Rectal smooth muscle tissue (tissue), 1 donor: ENCODE results near the gene PIGH.
A peak's percentile ranks its signal among the peaks of the same experiment; 100 is the strongest.

Experiments used
- H3K27ac ChIP-seq: one replicate; pipeline ENCODE4 v1.7.0; 2013; ENCODE audit warnings: low read depth, low read length, inconsistent platforms
- H3K27me3 ChIP-seq: one replicate; pipeline ENCODE4 v1.7.0; 2013; ENCODE audit warnings: low read length; ENCODE audit not compliant: control insufficient read depth, insufficient read depth
- H3K36me3 ChIP-seq: one replicate; pipeline ENCODE4 v1.7.0; 2013; ENCODE audit warnings: low read length; ENCODE audit not compliant: control insufficient read depth, insufficient read depth
- H3K4me1 ChIP-seq: one replicate; pipeline ENCODE4 v1.7.0; 2013; ENCODE audit warnings: low read length; ENCODE audit not compliant: control insufficient read depth, insufficient read depth
- H3K4me3 ChIP-seq: one replicate; pipeline ENCODE4 v1.7.0; 2013; ENCODE audit warnings: low read length
- H3K9ac ChIP-seq: one replicate; pipeline ENCODE4 v1.7.0; 2013; ENCODE audit warnings: low read length

Gene PIGH

GRCh38 chr14:67599698-67600561 lies at the start of gene PIGH:
PIGH (minus strand) TSS chr14:67600268; CDS start chr14:67600203, 65 bp downstream.
- no peaks in the 10 kb centered on the region for H3K27me3 ChIP-seq
- H3K36me3 ChIP-seq: no peaks in the 10 kb centered on the region
- H3K27ac ChIP-seq: peak within 1 kb of the TSS; percentile 94
- peak within 1 kb of the TSS; percentile 86 for H3K9ac ChIP-seq
- H3K4me3 ChIP-seq: peak within 1 kb of the TSS; percentile 89
- no peaks in the 10 kb centered on the region for H3K4me1 ChIP-seq

GRCh38 chr14:67646131-67646530 lies 46.1 kb upstream of the PIGH start:
- peaks cover 3% of the 10 kb centered on the region for H3K36me3 ChIP-seq
- H3K4me3 ChIP-seq: no peak overlapping the region
- no peak overlapping the region for H3K27ac ChIP-seq
- H3K27me3 ChIP-seq: no peaks in the 10 kb centered on the region
- H3K9ac ChIP-seq: no peak overlapping the region
- H3K4me1 ChIP-seq: peaks cover 2% of the 10 kb centered on the region

GRCh38 chr14:67645414-67645813 lies 45.3 kb upstream of the PIGH start:
- Histone ChIP-seq H3K4me1 (peaks cover 2% of the 10 kb centered on the region), H3K27ac (no peak overlapping the region), H3K4me3 (no peak overlapping the region), H3K27me3 (no peaks in the 10 kb centered on the region), H3K9ac (no peak overlapping the region), H3K36me3 (peaks cover 3% of the 10 kb centered on the region)

GRCh38 chr14:67644428-67644827 lies 44.4 kb upstream of the PIGH start:
- Histone ChIP-seq H3K27ac (no peak overlapping the region), H3K4me1 (no peaks in the 10 kb centered on the region), H3K27me3 (no peaks in the 10 kb centered on the region), H3K4me3 (no peak overlapping the region), H3K9ac (no peak overlapping the region), H3K36me3 (no peaks in the 10 kb centered on the region)

GRCh38 chr14:67643713-67644112 lies 43.6 kb upstream of the PIGH start:
- H3K27me3 ChIP-seq: no peaks in the 10 kb centered on the region
- H3K27ac ChIP-seq: no peak overlapping the region
- no peak overlapping the region for H3K4me3 ChIP-seq
- H3K4me1 ChIP-seq: no peaks in the 10 kb centered on the region
- no peaks in the 10 kb centered on the region for H3K36me3 ChIP-seq
- no peak overlapping the region for H3K9ac ChIP-seq

GRCh38 chr14:67641902-67642749 lies 42.1 kb upstream of the PIGH start:
- no peak overlapping the region for H3K4me3 ChIP-seq
- no peaks in the 10 kb centered on the region for H3K36me3 ChIP-seq
- H3K9ac ChIP-seq: no peak overlapping the region
- no peaks in the 10 kb centered on the region for H3K4me1 ChIP-seq
- no peaks in the 10 kb centered on the region for H3K27me3 ChIP-seq
- H3K27ac ChIP-seq: no peak overlapping the region

GRCh38 chr14:67641480-67641879 lies 41.4 kb upstream of the PIGH start:
- Histone ChIP-seq H3K4me1 (no peaks in the 10 kb centered on the region), H3K9ac (no peak overlapping the region), H3K27ac (no peak overlapping the region), H3K4me3 (no peak overlapping the region), H3K27me3 (no peaks in the 10 kb centered on the region), H3K36me3 (no peaks in the 10 kb centered on the region)

- no peak overlapping the region for H3K4me3 ChIP-seq
- H3K4me1 ChIP-seq: no peaks in the 10 kb centered on the region
- no peak overlapping the region for H3K27ac ChIP-seq
- H3K27me3 ChIP-seq: no peaks in the 10 kb centered on the region
- H3K9ac ChIP-seq: no peak overlapping the region
- H3K36me3 ChIP-seq: no peaks in the 10 kb centered on the region
Observed at GRCh38 chr14:67638642-67639041, 38.6 kb upstream of the PIGH start.

GRCh38 chr14:67636361-67636919 lies 36.4 kb upstream of the PIGH start:
- Histone ChIP-seq H3K4me1 (no peaks in the 10 kb centered on the region), H3K9ac (no peak overlapping the region), H3K27me3 (no peaks in the 10 kb centered on the region), H3K4me3 (no peak overlapping the region), H3K36me3 (no peaks in the 10 kb centered on the region), H3K27ac (no peak overlapping the region)

GRCh38 chr14:67633451-67634147 lies 33.5 kb upstream of the PIGH start:
- Histone ChIP-seq H3K4me3 (no peak overlapping the region), H3K9ac (no peak overlapping the region), H3K27me3 (no peaks in the 10 kb centered on the region)

GRCh38 chr14:67630938-67631337 lies 30.9 kb upstream of the PIGH start:
- H3K27me3 ChIP-seq: no peaks in the 10 kb centered on the region
- no peak overlapping the region for H3K27ac ChIP-seq
- no peaks in the 10 kb centered on the region for H3K4me1 ChIP-seq
- H3K36me3 ChIP-seq: no peaks in the 10 kb centered on the region
- no peak overlapping the region for H3K9ac ChIP-seq
- H3K4me3 ChIP-seq: no peak overlapping the region

More at GRCh38 chr14:67633451-67634147, 33.5 kb upstream of the PIGH start:
- Histone ChIP-seq H3K27ac (no peak overlapping the region), H3K4me1 (no peaks in the 10 kb centered on the region), H3K36me3 (no peaks in the 10 kb centered on the region)

GRCh38 chr14:67630186-67630585 lies 30.1 kb upstream of the PIGH start:
- H3K27me3 ChIP-seq: no peaks in the 10 kb centered on the region
- H3K4me3 ChIP-seq: no peak overlapping the region
- H3K27ac ChIP-seq: no peak overlapping the region
- no peak overlapping the region for H3K9ac ChIP-seq
- no peaks in the 10 kb centered on the region for H3K36me3 ChIP-seq
- no peaks in the 10 kb centered on the region for H3K4me1 ChIP-seq
